Neural progenitor cell (in vitro differentiated cells): ENCODE measurements around the gene SMCO3. TPM values are rescaled to one million over a fixed set of nuclear protein-coding genes. Genes with fewer than 3 reads are reported as not detected.

Experiments
- DNase-seq: peaks from one replicate; pipeline ENCODE4 v3.0.0-alpha.2; 2016; ENCODE audit warnings: low spot score
- H2AFZ ChIP-seq: fragments of 200-600 bp; sonication (generic); replicated peaks from 2 replicates; pipeline ENCODE4 v1.6.1; 2016; ENCODE audit warnings: antibody characterized with exemption
- H3F3A ChIP-seq: fragments of 200-600 bp; sonication (generic); 2 replicates; pipeline ENCODE4 v1.6.1; 2016; ENCODE audit warnings: antibody characterized with exemption, low read depth
- H3K27ac ChIP-seq: fragments of 200-600 bp; sonication (generic); 2 replicates; pipeline ENCODE4 v1.5.1; 2016; ENCODE audit warnings: mild to moderate bottlenecking
- H3K27me3 ChIP-seq: fragments of 200-600 bp; sonication (generic); 2 replicates; pipeline ENCODE4 v1.6.1; 2016; ENCODE audit warnings: mild to moderate bottlenecking, moderate library complexity
- H3K36me3 ChIP-seq: fragments of 200-600 bp; sonication (generic); 2 replicates; pipeline ENCODE4 v1.5.1; 2016
- H3K4me1 ChIP-seq: fragments of 200-600 bp; sonication (generic); 2 replicates; pipeline ENCODE4 v1.6.1; 2016; ENCODE audit warnings: mixed run types
- H3K4me2 ChIP-seq: fragments of 200-600 bp; sonication (generic); 2 replicates; pipeline ENCODE4 v1.6.1; 2016
- H3K4me3 ChIP-seq: fragments of 200-600 bp; sonication (generic); 2 replicates; pipeline ENCODE4 v1.5.1; 2016
- H3K79me2 ChIP-seq: fragments of 200-600 bp; sonication (generic); 2 replicates; pipeline ENCODE4 v1.6.1; 2016; ENCODE audit warnings: low read depth
- H3K9ac ChIP-seq: fragments of 200-600 bp; sonication (generic); 2 replicates; pipeline ENCODE4 v1.6.1; 2016
- H3K9me3 ChIP-seq: fragments of 200-600 bp; sonication (generic); 2 replicates; pipeline ENCODE4 v1.5.1; 2016; ENCODE audit warnings: low read depth
- H4K20me1 ChIP-seq: fragments of 200-600 bp; sonication (generic); 2 replicates; pipeline ENCODE4 v1.6.1; 2016; ENCODE audit warnings: low read depth
- H3K27ac Mint-ChIP-seq: 3 replicates; pipeline ENCODE4 v1.8.0; 2021; ENCODE audit warnings: mixed read lengths
- H3K27me3 Mint-ChIP-seq: 2 replicates; pipeline ENCODE4 v1.8.0; 2022; ENCODE audit warnings: low read depth, mild to moderate bottlenecking, inconsistent platforms, moderate library complexity, mixed read lengths; ENCODE audit not compliant: insufficient read depth
- H3K36me3 Mint-ChIP-seq: 3 replicates; pipeline ENCODE4 v1.8.0; 2021; ENCODE audit warnings: mixed read lengths
- H3K4me1 Mint-ChIP-seq: 3 replicates; pipeline ENCODE4 v1.8.0; 2021; ENCODE audit warnings: mixed read lengths
- H3K4me3 Mint-ChIP-seq: 3 replicates; pipeline ENCODE4 v1.8.0; 2021; ENCODE audit warnings: mild to moderate bottlenecking, moderate library complexity, mixed read lengths
- H3K9me3 Mint-ChIP-seq: 3 replicates; pipeline ENCODE4 v1.8.0; 2020; ENCODE audit warnings: mixed read lengths
- CTCF ChIP-seq: fragments of 200-600 bp; sonication (generic); IDR thresholded peaks from 2 replicates; pipeline ENCODE4 v1.5.1; 2017; ENCODE audit warnings: antibody characterized with exemption, mild to moderate bottlenecking
- EZH2 ChIP-seq: fragments of 200-600 bp; sonication (generic); IDR thresholded peaks from 2 replicates; pipeline ENCODE4 v1.6.1; 2017; ENCODE audit warnings: antibody characterized with exemption, mild to moderate bottlenecking, moderate library complexity
- EZH2phosphoT487 ChIP-seq: fragments of 200-600 bp; sonication (generic); IDR thresholded peaks from 2 replicates; pipeline ENCODE4 v1.6.1; 2017; ENCODE audit warnings: antibody characterized with exemption
- total RNA-seq: library from RNA; depleted of rRNA; stranded (reverse); fragments of >200 nt; gene quantifications from 2 replicates; pipeline ENCODE4 v1.2.3, GENCODE V29; 2015; ENCODE audit warnings: low replicate concordance

SMCO3 gene
- total RNA-seq, 1 donor from 2014 or later: not detected

DNA sequence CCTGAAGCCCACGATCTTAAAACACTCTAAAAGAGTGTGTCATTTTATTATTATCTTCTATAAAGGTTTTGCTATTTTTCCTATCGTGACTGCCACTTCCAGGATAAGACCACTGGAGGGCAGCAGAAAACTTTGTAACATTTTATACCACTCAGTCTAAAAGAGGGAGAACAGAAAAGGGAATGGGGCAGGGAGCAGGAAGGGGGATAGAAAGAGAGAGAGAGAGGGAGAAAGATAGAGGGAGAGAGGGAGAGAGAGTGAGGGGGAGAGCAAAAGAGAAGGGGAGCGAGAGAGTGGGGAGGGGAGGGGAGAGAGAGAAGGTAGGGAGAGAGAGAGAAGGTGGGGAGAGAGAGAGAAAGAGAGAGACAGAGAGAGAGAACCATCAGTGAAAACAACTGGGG, 31.4 kb upstream of the SMCO3 start:
- no peaks in the 10 kb centered on the region for H3K9me3 Mint-ChIP-seq
- H3K27ac Mint-ChIP-seq: no peak overlapping the region
- no peak overlapping the region for H3K4me3 ChIP-seq
- H2AFZ ChIP-seq: peak overlapping the region; percentile 56
- no peak overlapping the region for H3K27ac ChIP-seq
- H3K27me3 Mint-ChIP-seq: no peaks in the 10 kb centered on the region
- H3K4me3 Mint-ChIP-seq: no peak overlapping the region
- H3K9me3 ChIP-seq: no peaks in the 10 kb centered on the region
- H3K4me2 ChIP-seq: no peak overlapping the region
- no peaks in the 10 kb centered on the region for H3K79me2 ChIP-seq
- peak; percentile 87 for TF ChIP-seq CTCF
- no peak for TF ChIP-seq EZH2phosphoT487
- no peak for TF ChIP-seq EZH2
- H3K36me3 ChIP-seq: no peaks in the 10 kb centered on the region
- no peaks in the 10 kb centered on the region for H3K27me3 ChIP-seq
- H3K4me1 ChIP-seq: no peaks in the 10 kb centered on the region
- H3K36me3 Mint-ChIP-seq: no peaks in the 10 kb centered on the region
- no peaks in the 10 kb centered on the region for H4K20me1 ChIP-seq
- H3K4me1 Mint-ChIP-seq: peaks cover 11% of the 10 kb centered on the region
- peak; percentile 70 for DNase-seq
- no peak overlapping the region for H3K9ac ChIP-seq
- no peaks in the 10 kb centered on the region for H3F3A ChIP-seq

- no peak overlapping the region for H3K27ac ChIP-seq
- no peaks in the 10 kb centered on the region for H3K9me3 ChIP-seq
- H2AFZ ChIP-seq: no peak overlapping the region
- Mint-ChIP-seq H3K27ac (no peak overlapping the region), H3K4me3 (no peak overlapping the region), H3K9me3 (no peaks in the 10 kb centered on the region), H3K36me3 (peaks cover under 1% of the 10 kb centered on the region), H3K4me1 (peaks cover 7% of the 10 kb centered on the region), H3K27me3 (no peaks in the 10 kb centered on the region)
- no peak for DNase-seq
- H3K4me3 ChIP-seq: no peak overlapping the region
- no peaks in the 10 kb centered on the region for H3K27me3 ChIP-seq
- H3K4me1 ChIP-seq: no peaks in the 10 kb centered on the region
- H3K9ac ChIP-seq: no peak overlapping the region
- TF ChIP-seq CTCF: no peak
- no peak for TF ChIP-seq EZH2phosphoT487
- TF ChIP-seq EZH2: no peak
- H4K20me1 ChIP-seq: no peaks in the 10 kb centered on the region
- no peaks in the 10 kb centered on the region for H3K36me3 ChIP-seq
- no peaks in the 10 kb centered on the region for H3K79me2 ChIP-seq
- H3F3A ChIP-seq: no peaks in the 10 kb centered on the region
- no peak overlapping the region for H3K4me2 ChIP-seq
Observed at GRCh38 chr12:14844401-14844800, 30.4 kb upstream of the SMCO3 start.

- Mint-ChIP-seq H3K4me1 (peaks cover 7% of the 10 kb centered on the region), H3K4me3 (no peak within 1 kb of the TSS), H3K36me3 (peaks cover 4% of the 10 kb centered on the region), H3K9me3 (no peaks in the 10 kb centered on the region), H3K27ac (no peak within 1 kb of the TSS), H3K27me3 (no peaks in the 10 kb centered on the region)
- H3K4me1 ChIP-seq: no peaks in the 10 kb centered on the region
- H3K4me3 ChIP-seq: no peak within 1 kb of the TSS
- no peaks in the 10 kb centered on the region for H4K20me1 ChIP-seq
- H3K27ac ChIP-seq: no peak within 1 kb of the TSS
- no peak within 1 kb of the TSS for H3K9ac ChIP-seq
- H3K27me3 ChIP-seq: no peaks in the 10 kb centered on the region
- H2AFZ ChIP-seq: no peak within 1 kb of the TSS
- no peaks in the 10 kb centered on the region for H3K9me3 ChIP-seq
- TF ChIP-seq CTCF: no peak
- TF ChIP-seq EZH2: no peak
- no peak for TF ChIP-seq EZH2phosphoT487
- H3K36me3 ChIP-seq: no peaks in the 10 kb centered on the region
- no peaks in the 10 kb centered on the region for H3F3A ChIP-seq
- no peaks in the 10 kb centered on the region for H3K79me2 ChIP-seq
- DNase-seq: no peak
- H3K4me2 ChIP-seq: no peak within 1 kb of the TSS
Observed at GRCh38 chr12:14843425-14843887, 29.5 kb upstream of the SMCO3 start, which contains the start of gene ART4. TSS of gene ART4 (minus strand) at chr12:14843526. CDS start at chr12:14843113, 413 bp downstream.
